ENCODE data around the gene SDHAF4. TPM values are rescaled to one million over a fixed set of nuclear protein-coding genes. Genes with fewer than 3 reads are reported as not detected.

The SDHAF4 gene
- polyA plus RNA-seq: 13.4 TPM
- long read RNA-seq, donor 1, partial matches to known transcripts: 0 of 3 reads
- long read RNA-seq, donor 1, other reads (novel, unspliced or antisense): 0 of 3 reads
- long read RNA-seq, donor 2, transcript SDHAF4-201 (3 exons, 1,196 nt): major isoform, 7 of 7 reads
- long read RNA-seq, donor 2, partial matches to known transcripts: 0 of 7 reads
- long read RNA-seq, donor 2, other reads (novel, unspliced or antisense): 0 of 7 reads
- long read RNA-seq, donor 3, transcript SDHAF4-201 (3 exons, 1,196 nt): major isoform, 5 of 17 reads
- long read RNA-seq, donor 3, partial matches to known transcripts: 0 of 17 reads
- long read RNA-seq, donor 3, other reads (novel, unspliced or antisense): 12 of 17 reads
- long read RNA-seq, donor 4: 0 reads
- long read RNA-seq, donor 5, partial matches to known transcripts: 0 of 2 reads
- long read RNA-seq, donor 5, other reads (novel, unspliced or antisense): 0 of 2 reads
- long read RNA-seq, donor 6, partial matches to known transcripts: 0 of 1 reads
- long read RNA-seq, donor 6, other reads (novel, unspliced or antisense): 0 of 1 reads
- long read RNA-seq, donor 7: 0 reads
- long read RNA-seq, donor 8, transcript SDHAF4-201 (3 exons, 1,196 nt): major isoform, 10 of 10 reads
- long read RNA-seq, donor 8, partial matches to known transcripts: 0 of 10 reads
- long read RNA-seq, donor 8, other reads (novel, unspliced or antisense): 0 of 10 reads
- long read RNA-seq, donor 9, transcript SDHAF4-201 (3 exons, 1,196 nt): major isoform, 6 of 6 reads
- long read RNA-seq, donor 9, partial matches to known transcripts: 0 of 6 reads
- long read RNA-seq, donor 9, other reads (novel, unspliced or antisense): 0 of 6 reads
- long read RNA-seq, donor 10, transcript SDHAF4-201 (3 exons, 1,196 nt): major isoform, 5 of 5 reads
- long read RNA-seq, donor 10, partial matches to known transcripts: 0 of 5 reads
- long read RNA-seq, donor 10, other reads (novel, unspliced or antisense): 0 of 5 reads
- long read RNA-seq, donor 11, partial matches to known transcripts: 0 of 3 reads
- long read RNA-seq, donor 11, other reads (novel, unspliced or antisense): 0 of 3 reads

- no CpG with 5 or more reads among the region's 49 CpGs for WGBS (ENCODE audit: insufficient coverage, low lambda C conversion rate)
Measured at GRCh38 chr6:70566751-70567382, at the start of gene SDHAF4. Gene SDHAF4 (plus strand): TSS chr6:70566930. CDS start chr6:70566941, 11 bp downstream.

GRCh38 chr6:70518723-70519122 is 48.0 kb upstream of the SDHAF4 start:
- 100% methylated on average over 1 of the region's 3 CpGs for WGBS (ENCODE audit: insufficient coverage, low lambda C conversion rate)
- Histone ChIP-seq H3K36me3 (ENCODE audit: control insufficient read depth, insufficient read depth, low read length) (peaks cover 9% of the 10 kb centered on the region), H3K9me3 (ENCODE audit: control insufficient read depth, low read depth, low read length) (no peaks in the 10 kb centered on the region), H3K4me3 (ENCODE audit: low read length) (no peak overlapping the region), H3K27ac (ENCODE audit: low read length) (no peak overlapping the region), H3K27me3 (ENCODE audit: control insufficient read depth, insufficient read depth, low read length) (no peaks in the 10 kb centered on the region), H3K4me1 (ENCODE audit: control insufficient read depth, insufficient read depth, low read length) (no peaks in the 10 kb centered on the region)
- no peak for DNase-seq

More at GRCh38 chr6:70566751-70567382, at the start of gene SDHAF4:
- Histone ChIP-seq H3K9me3 (ENCODE audit: control insufficient read depth, low read depth, low read length) (peaks cover 2% of the 10 kb centered on the region), H3K27me3 (ENCODE audit: control insufficient read depth, insufficient read depth, low read length) (no peaks in the 10 kb centered on the region), H3K4me1 (ENCODE audit: control insufficient read depth, insufficient read depth, low read length) (peaks cover 5% of the 10 kb centered on the region), H3K4me3 (ENCODE audit: low read length) (peak within 1 kb of the TSS; percentile 92), H3K36me3 (ENCODE audit: control insufficient read depth, insufficient read depth, low read length) (no peaks in the 10 kb centered on the region), H3K27ac (ENCODE audit: low read length) (peak within 1 kb of the TSS; percentile 83)
- peak; percentile 89 to 90 for DNase-seq

DNA sequence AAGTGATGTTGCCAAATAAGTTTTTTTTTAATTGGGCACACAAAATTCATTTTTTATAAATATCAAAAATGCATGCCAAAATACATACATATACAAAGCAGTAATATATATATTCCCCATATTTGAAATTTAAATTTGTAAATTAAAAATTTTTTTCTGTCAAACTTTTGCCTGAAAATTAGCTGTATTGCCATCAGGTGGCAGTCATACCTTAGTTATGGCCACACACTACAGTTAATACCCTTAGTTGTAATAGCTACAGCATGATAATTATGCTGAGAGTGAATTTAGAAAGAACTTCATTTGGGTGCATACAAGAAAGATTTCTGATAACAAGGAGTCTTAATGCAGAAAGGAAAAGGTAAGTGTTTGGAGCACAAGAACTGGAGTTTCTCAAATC is 46.2 kb upstream of the SDHAF4 start:
- H3K27me3 ChIP-seq (ENCODE audit: control insufficient read depth, insufficient read depth, low read length): no peaks in the 10 kb centered on the region
- H3K36me3 ChIP-seq (ENCODE audit: control insufficient read depth, insufficient read depth, low read length): peaks cover 9% of the 10 kb centered on the region
- no peak overlapping the region for H3K4me3 ChIP-seq (ENCODE audit: low read length)
- no peaks in the 10 kb centered on the region for H3K4me1 ChIP-seq (ENCODE audit: control insufficient read depth, insufficient read depth, low read length)
- no peak for DNase-seq
- H3K9me3 ChIP-seq (ENCODE audit: control insufficient read depth, low read depth, low read length): no peaks in the 10 kb centered on the region
- no peak overlapping the region for H3K27ac ChIP-seq (ENCODE audit: low read length)

GRCh38 chr6:70524721-70525286 is 41.9 kb upstream of the SDHAF4 start:
- no peak overlapping the region for H3K27ac ChIP-seq (ENCODE audit: low read length)
- H3K4me1 ChIP-seq (ENCODE audit: control insufficient read depth, insufficient read depth, low read length): no peaks in the 10 kb centered on the region
- no peaks in the 10 kb centered on the region for H3K27me3 ChIP-seq (ENCODE audit: control insufficient read depth, insufficient read depth, low read length)
- no peaks in the 10 kb centered on the region for H3K9me3 ChIP-seq (ENCODE audit: control insufficient read depth, low read depth, low read length)
- H3K4me3 ChIP-seq (ENCODE audit: low read length): no peak overlapping the region
- no CpG with 5 or more reads among the region's 4 CpGs for WGBS (ENCODE audit: insufficient coverage, low lambda C conversion rate)
- peaks cover 16% of the 10 kb centered on the region for H3K36me3 ChIP-seq (ENCODE audit: control insufficient read depth, insufficient read depth, low read length)
- no peak for DNase-seq

DNA sequence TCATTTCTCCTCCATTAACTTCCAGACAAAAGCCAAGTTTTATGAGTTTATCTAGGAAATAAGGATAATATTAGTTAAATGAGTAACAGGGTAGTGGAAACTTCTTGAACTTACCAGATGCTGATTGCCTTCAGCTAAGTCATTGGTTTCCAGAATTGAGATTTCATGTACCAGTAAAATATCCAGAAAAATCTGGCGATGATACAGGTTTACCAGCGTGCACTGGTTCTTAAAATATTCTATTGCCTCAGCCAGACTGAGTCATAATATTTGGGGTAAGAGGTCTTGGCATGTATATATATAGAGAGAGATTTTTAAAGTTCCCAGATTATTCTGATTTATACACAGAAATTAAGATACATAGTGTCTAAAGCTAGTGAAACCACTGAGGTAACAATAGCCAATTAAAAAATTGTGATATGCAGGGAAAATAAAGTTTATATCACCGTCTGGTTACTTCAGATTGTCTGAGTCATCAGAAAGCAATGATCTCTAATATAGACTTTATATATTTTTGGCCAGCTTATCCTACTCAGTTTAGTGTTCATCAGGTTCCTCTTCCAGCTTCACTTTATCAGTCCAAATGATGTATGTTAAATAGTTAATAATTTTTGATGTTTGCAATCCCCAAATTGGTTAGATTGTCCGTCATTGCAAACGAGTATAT is 39.5 kb upstream of the SDHAF4 start:
- no peak for DNase-seq
- H3K36me3 ChIP-seq (ENCODE audit: control insufficient read depth, insufficient read depth, low read length): peaks cover 24% of the 10 kb centered on the region
- 84% methylated on average over 4 of the region's 5 CpGs for WGBS (ENCODE audit: insufficient coverage, low lambda C conversion rate)
- no peaks in the 10 kb centered on the region for H3K4me1 ChIP-seq (ENCODE audit: control insufficient read depth, insufficient read depth, low read length)
- no peaks in the 10 kb centered on the region for H3K9me3 ChIP-seq (ENCODE audit: control insufficient read depth, low read depth, low read length)
- no peak overlapping the region for H3K27ac ChIP-seq (ENCODE audit: low read length)
- H3K4me3 ChIP-seq (ENCODE audit: low read length): no peak overlapping the region
- H3K27me3 ChIP-seq (ENCODE audit: control insufficient read depth, insufficient read depth, low read length): no peaks in the 10 kb centered on the region

- H3K9me3 ChIP-seq (ENCODE audit: control insufficient read depth, low read depth, low read length): no peaks in the 10 kb centered on the region
- H3K4me3 ChIP-seq (ENCODE audit: low read length): no peak overlapping the region
- H3K4me1 ChIP-seq (ENCODE audit: control insufficient read depth, insufficient read depth, low read length): no peaks in the 10 kb centered on the region
- WGBS (ENCODE audit: insufficient coverage, low lambda C conversion rate): 100% methylated on average over 1 of the region's 2 CpGs
- H3K27ac ChIP-seq (ENCODE audit: low read length): no peak overlapping the region
- no peaks in the 10 kb centered on the region for H3K27me3 ChIP-seq (ENCODE audit: control insufficient read depth, insufficient read depth, low read length)
- peaks cover 25% of the 10 kb centered on the region for H3K36me3 ChIP-seq (ENCODE audit: control insufficient read depth, insufficient read depth, low read length)
- no peak for DNase-seq
Measured at GRCh38 chr6:70530023-70530422, 36.7 kb upstream of the SDHAF4 start.

DNA sequence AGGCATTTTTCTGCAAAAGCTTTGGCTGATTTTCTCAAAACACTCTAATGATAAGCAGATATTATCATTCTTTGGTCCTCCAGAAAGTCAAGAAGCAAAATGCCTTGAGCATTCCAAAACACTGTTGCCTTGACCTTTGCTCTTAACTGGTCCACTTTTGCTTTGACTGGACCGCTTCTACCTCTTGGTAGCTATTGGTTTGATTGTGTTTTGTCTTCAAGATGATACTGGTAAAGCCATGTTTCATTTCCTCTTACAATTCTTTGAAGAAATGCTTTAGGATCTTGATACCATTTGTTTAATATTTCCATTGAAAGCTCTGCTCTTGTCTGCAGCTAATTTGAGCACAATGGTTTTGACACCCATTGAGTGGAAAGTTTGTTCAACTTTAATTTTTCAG is 35.6 kb upstream of the SDHAF4 start:
- no peak overlapping the region for H3K4me3 ChIP-seq (ENCODE audit: low read length)
- no peaks in the 10 kb centered on the region for H3K9me3 ChIP-seq (ENCODE audit: control insufficient read depth, low read depth, low read length)
- WGBS (ENCODE audit: insufficient coverage, low lambda C conversion rate): no CpG with 5 or more reads among the region's 1 CpG
- peaks cover 25% of the 10 kb centered on the region for H3K36me3 ChIP-seq (ENCODE audit: control insufficient read depth, insufficient read depth, low read length)
- H3K27me3 ChIP-seq (ENCODE audit: control insufficient read depth, insufficient read depth, low read length): no peaks in the 10 kb centered on the region
- no peak overlapping the region for H3K27ac ChIP-seq (ENCODE audit: low read length)
- no peak for DNase-seq
- no peaks in the 10 kb centered on the region for H3K4me1 ChIP-seq (ENCODE audit: control insufficient read depth, insufficient read depth, low read length)

DNA sequence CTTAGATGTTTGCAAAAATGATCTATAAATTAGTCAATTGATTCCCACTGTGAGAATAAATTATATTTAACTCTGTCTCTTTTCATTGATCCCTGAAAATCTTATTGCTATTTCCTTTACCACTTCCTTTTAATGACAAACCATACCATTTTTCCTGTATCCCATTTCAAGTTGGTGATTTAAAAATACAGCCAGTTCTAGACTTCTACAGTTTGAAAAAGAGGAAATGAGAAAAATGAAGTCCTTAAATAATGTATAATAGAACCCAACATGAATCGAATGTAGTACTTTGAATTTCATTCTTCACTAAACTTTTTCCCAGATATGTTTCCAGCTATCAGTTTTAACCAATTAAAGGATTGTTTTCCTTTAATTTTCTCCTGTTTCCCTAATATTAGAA is 29.5 kb upstream of the SDHAF4 start:
- no peak for DNase-seq
- no peaks in the 10 kb centered on the region for H3K9me3 ChIP-seq (ENCODE audit: control insufficient read depth, low read depth, low read length)
- peaks cover 33% of the 10 kb centered on the region for H3K36me3 ChIP-seq (ENCODE audit: control insufficient read depth, insufficient read depth, low read length)
- no peak overlapping the region for H3K27ac ChIP-seq (ENCODE audit: low read length)
- no peaks in the 10 kb centered on the region for H3K4me1 ChIP-seq (ENCODE audit: control insufficient read depth, insufficient read depth, low read length)
- no CpG with 5 or more reads among the region's 1 CpG for WGBS (ENCODE audit: insufficient coverage, low lambda C conversion rate)
- H3K27me3 ChIP-seq (ENCODE audit: control insufficient read depth, insufficient read depth, low read length): no peaks in the 10 kb centered on the region
- no peak overlapping the region for H3K4me3 ChIP-seq (ENCODE audit: low read length)

DNA sequence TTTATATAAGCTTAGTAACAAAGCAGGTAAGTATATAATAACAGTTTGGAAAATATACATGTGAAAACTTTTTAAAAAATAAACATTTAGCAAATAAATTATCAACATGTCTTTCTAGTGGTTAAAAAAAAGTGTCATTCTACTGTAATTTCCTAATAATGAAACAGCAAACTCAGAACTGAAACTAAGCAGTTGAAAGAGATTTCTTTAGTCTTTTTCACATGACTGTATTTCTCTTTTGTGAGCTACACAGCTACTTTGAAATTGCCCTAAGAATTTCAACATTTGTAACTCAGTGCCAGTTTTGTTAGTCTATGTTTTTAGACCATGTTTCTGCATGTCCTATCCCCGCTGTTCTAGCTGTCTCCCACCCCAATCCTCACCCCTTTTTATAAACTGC is 28.4 kb upstream of the SDHAF4 start:
- H3K36me3 ChIP-seq (ENCODE audit: control insufficient read depth, insufficient read depth, low read length): peaks cover 34% of the 10 kb centered on the region
- no peaks in the 10 kb centered on the region for H3K9me3 ChIP-seq (ENCODE audit: control insufficient read depth, low read depth, low read length)
- H3K27ac ChIP-seq (ENCODE audit: low read length): no peak overlapping the region
- no peaks in the 10 kb centered on the region for H3K27me3 ChIP-seq (ENCODE audit: control insufficient read depth, insufficient read depth, low read length)
- no peaks in the 10 kb centered on the region for H3K4me1 ChIP-seq (ENCODE audit: control insufficient read depth, insufficient read depth, low read length)
- no peak overlapping the region for H3K4me3 ChIP-seq (ENCODE audit: low read length)
- DNase-seq: no peak
- WGBS (ENCODE audit: insufficient coverage, low lambda C conversion rate): 100% methylated on average over 1 of the region's 1 CpG
